ENCODE data around the gene FADS2.

DNA sequence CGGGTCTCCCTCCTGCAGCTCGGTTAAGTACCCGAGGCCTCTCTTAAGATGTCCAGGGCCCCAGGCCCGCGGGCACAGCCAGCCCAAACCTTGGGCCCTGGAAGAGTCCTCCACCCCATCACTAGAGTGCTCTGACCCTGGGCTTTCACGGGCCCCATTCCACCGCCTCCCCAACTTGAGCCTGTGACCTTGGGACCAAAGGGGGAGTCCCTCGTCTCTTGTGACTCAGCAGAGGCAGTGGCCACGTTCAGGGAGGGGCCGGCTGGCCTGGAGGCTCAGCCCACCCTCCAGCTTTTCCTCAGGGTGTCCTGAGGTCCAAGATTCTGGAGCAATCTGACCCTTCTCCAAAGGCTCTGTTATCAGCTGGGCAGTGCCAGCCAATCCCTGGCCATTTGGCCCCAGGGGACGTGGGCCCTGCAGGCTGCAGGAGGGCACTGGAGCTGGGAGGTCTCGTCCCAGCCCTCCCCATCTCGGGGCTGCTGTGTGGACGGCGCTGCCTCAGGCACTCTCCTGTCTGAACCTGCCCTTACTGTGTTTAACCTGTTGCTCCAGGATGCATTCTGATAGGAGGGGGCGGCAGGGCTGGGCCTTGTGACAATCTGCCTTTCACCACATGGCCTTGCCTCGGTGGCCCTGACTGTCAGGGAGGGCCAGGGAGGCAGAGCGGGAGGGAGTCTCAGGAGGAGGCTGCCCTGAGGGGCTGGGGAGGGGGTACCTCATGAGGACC lies 38.3 kb downstream of the FADS2 start:
- TF ChIP-seq, protein P1, sequence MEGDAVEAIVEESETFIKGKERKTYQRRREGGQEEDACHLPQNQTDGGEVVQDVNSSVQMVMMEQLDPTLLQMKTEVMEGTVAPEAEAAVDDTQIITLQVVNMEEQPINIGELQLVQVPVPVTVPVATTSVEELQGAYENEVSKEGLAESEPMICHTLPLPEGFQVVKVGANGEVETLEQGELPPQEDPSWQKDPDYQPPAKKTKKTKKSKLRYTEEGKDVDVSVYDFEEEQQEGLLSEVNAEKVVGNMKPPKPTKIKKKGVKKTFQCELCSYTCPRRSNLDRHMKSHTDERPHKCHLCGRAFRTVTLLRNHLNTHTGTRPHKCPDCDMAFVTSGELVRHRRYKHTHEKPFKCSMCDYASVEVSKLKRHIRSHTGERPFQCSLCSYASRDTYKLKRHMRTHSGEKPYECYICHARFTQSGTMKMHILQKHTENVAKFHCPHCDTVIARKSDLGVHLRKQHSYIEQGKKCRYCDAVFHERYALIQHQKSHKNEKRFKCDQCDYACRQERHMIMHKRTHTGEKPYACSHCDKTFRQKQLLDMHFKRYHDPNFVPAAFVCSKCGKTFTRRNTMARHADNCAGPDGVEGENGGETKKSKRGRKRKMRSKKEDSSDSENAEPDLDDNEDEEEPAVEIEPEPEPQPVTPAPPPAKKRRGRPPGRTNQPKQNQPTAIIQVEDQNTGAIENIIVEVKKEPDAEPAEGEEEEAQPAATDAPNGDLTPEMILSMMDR (IDR thresholded peaks at IDR 0.05), result no peak
- TF ChIP-seq POLR2A (IDR thresholded peaks at IDR 0.05), result no peak
